Activated CD4-positive, alpha-beta T cell treated with anti-CD3 and anti-CD28 coated beads, Interleukin-2, amount 50 U/mL, for 16 hours (primary cell): ENCODE measurements around the gene TNFRSF19.

Experiments
- DNase-seq: peaks from one replicate; pipeline ENCODE4 v3.0.0-alpha.2; 2020

Gene TNFRSF19

DNA sequence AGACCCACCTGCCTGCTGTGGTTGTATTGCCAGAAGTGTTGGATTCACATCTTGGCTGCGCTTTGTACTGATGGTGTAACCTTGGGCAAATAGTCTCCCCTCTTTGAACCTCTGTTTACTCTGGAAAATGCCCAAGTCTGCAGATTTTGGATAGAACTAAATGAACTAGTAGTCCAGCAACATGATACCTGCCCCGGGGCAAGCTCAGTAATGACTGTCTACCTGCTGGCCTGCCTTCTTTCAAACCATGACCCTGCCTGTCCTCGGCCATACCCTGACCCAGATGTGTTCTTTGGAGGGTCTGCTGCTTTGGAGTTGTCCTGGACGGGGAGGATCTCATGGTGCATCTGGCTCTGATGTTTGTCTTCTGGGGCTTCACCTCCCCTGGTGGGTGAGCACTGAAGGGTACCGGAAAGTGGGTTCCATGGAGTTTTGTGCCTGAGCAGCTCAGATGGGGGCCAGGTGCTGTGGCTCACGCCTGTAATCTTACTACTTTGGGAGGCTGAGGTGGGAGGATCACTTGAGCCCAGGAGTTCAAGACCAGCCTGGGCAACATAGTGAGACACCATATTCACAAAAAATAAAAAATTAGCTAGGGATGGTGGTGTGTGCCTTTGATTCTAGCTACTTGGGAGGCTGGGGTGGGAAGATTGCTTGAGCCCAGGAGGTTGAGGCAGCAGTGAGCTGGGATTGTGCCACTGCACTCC, 59.5 kb downstream of the TNFRSF19 start:
- no peak for DNase-seq

DNA sequence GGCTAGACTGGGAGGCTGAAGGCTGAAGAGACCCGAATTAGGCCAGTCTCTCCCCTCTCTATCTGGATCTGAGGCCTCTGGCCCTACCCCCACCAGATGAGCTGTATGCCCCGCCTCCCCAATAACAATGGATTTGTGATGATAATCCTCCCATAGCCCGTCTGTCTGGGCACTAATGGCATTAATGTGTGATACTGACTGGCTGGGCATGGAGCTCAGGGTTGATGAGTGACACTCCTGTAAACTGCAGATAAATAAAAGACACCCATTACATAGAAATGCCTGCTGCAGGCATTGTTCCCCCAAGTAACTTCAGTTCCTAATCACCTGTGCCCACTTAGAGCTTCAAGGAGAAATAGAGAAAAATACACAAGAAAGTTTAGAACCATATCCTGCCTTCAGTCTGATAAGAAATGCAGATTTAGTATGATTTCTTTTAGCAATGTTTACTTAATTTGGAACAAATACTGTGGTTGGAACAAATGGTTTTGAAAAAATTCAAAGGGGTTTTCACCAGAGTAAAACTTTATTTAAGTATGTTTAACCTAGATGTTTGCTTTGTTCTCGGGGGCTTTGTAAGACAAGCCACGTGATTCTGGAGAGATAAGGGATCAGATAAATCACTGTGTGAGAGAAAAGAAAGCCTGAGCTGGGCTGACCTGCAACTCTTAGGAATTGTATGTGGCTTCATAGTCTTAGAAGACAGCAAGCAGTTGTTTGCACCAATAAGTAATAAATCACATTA, 60.3 kb downstream of the TNFRSF19 start:
- no peak for DNase-seq

DNA sequence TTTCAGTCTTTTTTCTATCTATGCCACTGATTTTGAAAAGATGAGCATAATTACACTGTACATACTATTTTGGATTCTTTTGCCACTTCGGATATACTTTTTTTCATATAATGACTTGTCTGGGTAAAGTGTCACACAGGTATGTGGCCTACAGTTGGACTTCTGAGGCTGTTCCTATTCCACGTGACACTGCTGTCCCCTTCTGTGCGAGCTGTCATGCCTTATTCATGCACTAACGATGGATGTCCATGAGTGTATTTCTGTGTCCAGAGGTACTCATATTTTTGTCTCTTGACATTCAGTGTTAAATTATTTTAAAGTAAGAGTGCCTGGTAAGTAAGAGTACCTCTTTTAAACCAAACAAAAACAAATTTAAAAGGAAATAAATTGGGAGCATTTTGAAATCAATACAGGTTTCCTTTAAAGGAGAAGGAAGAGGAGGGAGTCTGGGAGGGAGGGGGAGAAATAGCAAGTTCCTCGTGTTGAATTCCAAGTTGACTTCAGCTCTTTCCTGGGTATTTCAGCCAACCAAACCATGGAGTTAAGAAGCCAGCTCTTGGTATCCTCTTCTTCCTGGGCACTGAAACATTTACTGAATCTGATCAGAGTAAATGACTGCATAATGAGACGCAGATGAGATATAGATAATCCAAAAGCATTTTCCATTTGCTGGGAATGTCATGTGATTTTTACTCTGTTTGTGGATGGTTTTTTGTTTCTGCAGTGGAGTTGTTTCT, 61.3 kb downstream of the TNFRSF19 start:
- no peak for DNase-seq

DNA sequence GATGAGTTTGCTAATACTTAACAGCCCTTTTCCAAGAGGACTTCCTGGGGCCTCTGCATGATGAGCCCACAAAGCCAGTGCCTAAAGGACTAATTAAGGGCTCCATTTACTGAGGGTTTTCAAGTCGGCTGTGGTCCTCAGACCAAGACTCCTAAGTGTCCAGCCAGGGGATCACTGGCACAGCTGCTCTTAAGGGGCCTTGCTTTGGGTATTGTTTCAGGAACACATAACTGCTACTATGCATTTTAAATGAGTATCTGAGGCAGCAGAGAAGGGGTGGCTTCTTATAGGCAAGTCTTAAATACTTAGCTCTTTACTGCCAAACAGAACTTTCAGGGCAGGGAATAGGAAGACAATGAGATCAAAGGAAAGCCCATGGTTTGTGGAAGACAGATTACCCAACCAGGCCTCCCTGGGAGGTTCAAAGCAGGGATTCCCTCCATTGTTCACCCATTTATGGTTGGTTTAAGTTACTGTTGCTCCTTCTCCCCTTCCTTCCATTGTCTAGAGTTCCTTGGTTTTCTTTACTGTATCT, 61.9 kb downstream of the TNFRSF19 start:
- no peak for DNase-seq

DNA sequence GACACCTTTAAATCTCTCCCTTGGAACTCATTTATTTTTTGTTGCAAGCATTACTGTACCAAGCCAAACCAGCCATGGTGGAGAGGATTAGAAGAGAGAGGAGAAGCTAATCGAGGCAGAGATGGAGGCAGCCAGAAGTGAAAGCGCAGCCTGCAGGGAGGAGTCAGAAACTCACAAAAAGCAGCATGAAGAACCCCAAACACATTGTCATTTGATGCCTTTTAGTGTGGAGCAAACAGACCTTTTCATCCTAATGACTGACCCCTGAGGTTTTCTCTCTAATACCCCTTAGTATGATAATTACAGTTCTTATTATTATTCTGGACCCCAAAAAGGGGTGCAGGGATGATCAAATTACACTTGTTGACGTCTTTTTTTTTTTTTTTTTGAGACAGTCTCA, 62.5 kb downstream of the TNFRSF19 start:
- no peak for DNase-seq

DNA sequence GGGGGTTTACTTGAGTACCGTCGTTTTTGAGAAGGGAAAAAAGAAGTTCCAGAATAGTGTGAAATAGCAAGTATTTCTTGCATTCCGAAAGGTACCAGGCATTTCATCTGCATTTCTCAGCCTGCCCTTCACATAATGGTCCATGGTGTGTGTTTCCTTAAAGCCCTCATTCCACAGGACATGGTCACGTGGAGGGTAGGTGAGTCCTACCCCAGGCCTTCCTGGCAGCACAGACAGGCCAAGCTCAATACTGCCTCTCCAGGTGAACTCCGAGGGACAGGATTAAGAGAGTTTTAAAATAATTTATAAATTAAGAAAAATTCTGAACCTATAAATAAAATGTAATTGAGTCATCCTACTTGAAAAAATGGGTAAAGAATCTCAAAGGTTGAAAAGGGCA, 64.7 kb downstream of the TNFRSF19 start:
- DNase-seq, result no peak

DNA sequence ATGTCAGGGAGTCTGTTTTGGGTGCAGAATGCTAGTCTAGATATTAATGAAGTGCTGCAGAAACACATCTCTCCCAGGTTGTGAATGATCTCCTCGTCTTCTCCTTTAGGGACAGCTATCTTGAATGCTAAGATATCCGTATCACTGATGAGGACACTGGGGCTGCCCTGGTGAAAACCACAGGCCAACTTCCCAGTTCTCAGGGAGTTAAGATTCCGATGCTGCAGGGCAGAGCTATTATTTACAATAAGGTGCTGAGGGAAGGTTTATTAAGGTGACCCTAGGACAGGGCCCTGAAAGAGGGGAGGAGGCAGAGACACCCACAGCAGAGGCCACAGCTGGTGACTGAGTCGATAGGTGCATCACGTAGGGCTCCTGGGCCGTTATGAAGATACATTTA, 66.1 kb downstream of the TNFRSF19 start:
- DNase-seq, result no peak

DNA sequence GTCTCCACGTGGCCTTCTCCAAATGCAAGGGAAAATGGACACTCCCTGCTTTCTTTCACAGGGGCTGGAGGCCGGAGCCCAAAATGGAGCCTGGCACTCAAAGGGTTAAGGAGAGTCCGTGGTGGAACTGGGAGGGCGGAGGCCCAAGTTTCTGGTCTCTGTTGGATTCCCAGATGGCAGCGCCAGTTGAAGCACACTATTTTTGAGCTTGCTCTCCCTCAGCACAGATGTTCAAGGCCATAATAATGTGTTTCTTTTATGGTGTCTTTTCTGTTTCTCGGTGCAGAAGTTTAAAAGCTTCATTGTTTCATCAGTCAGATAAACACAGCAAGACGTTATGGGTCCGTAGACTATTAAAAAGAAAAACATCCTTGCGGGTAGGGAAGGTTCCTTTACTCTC, 67.6 kb downstream of the TNFRSF19 start:
- no peak for DNase-seq

DNA sequence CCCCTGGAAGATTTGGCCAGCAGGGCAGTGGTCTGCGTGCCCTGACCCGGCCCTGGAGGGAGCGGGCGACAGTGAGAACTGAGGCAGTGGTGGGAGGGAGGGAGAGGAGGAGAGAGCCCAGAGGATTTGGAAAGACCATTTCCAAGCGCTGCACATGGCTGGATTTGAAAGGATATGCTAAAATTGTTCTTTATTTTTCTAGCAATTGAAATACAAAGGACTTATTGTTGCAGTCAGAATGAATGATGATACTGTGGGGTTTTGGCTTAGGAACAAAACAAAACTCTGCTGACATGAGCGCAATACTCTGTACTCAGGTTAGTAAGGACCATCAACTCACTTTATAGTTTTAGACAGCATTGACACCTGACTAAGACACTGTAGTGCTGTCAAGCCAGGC, 69.5 kb downstream of the TNFRSF19 start:
- DNase-seq, result no peak

DNA sequence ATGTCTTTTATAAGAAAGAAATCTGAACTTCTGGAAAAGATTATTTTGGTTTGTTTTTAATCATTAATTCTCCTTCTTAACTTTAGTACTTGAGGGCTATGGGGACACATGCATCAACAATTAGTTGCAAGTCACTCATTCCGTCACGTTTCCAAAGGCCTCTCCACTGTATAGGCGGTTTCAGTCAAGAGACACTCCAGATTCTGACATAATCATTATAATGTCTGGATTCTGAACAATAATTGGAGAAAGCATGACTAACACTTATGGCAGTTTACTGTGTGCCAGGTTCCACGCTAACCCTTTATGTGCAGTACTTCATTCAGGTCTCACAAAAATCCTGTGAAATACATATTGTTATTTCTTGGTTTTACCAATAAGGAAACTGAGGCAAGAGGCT, 71.9 kb downstream of the TNFRSF19 start:
- DNase-seq, result no peak

DNA sequence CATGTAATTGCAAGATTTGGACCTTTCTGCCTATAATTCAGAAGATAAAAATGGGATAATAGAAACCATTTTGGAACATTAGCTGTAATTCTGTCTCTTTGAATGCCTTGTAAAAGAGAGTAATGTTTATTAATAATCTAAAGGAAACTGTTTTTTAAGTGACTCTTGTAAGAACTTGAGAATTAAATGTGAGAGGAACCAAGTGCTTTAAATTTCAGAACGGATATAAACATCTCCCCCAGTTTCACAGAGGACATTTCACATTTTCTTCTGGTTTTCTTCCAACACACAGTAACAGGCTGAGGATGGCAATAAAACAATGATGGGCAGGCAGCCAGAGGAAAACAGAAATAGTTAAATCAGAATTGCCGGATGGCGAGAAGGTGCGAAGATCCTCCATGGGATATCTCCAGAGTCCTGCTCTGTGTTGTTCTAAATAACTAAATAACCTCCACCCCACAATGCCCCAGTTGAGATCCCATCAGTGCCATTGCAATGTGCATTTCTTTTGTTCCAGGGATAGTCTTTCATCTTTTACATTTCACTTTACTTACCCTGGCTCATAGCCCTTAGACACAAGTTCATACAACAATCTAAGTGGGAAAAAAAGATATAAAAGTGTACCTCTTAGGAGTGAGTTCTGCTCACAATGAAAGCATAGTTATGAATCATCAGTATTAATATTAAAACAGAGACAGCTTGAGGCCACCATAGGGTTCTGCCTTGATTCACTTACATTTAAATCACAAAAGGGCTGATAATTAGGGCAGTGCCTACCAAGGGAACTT, 73.3 kb downstream of the TNFRSF19 start:
- peak; percentile 8 for DNase-seq

DNA sequence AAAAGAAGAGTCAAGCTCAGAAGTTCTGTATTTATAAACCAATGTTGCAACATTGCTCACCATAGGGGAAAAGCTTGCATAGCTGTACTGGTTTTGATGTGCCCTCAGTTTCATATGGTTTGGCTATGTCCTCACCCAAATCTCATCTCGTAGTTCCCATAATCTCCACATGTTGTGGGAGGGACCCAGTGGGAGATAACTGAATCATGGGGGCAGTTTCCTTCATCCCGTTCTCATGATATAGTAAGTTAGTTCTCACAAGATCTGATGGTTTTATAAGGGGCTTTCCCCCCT, 73.9 kb downstream of the TNFRSF19 start:
- DNase-seq, result no peak

DNA sequence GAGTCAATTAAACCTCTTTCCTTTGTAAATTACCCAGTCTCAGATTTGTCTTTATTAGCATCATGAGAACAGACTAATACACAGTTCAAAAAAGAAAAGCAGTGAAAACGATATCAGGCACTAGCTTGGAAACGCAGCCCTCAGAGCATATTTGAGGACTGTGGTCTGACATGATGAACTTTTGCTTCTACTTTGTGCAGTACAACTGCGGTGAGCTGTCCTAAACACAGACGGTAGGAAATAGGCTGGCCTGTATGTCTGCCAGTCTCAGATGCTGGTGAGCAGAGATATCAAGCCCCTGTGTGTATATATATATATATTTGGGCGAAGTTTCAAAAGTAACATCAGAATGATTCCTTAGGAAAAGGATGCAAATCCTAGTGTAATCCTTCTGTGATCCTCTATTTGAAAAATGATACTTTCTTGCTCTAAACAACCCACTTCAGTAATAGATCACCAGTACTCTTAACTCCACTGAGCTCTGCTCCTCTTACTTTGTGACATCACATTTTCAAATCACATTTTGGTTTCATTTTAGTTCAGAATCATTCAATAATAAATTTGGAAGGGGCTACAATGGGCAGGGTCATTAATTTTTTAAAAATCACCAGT, 74.4 kb downstream of the TNFRSF19 start:
- DNase-seq, result no peak

DNA sequence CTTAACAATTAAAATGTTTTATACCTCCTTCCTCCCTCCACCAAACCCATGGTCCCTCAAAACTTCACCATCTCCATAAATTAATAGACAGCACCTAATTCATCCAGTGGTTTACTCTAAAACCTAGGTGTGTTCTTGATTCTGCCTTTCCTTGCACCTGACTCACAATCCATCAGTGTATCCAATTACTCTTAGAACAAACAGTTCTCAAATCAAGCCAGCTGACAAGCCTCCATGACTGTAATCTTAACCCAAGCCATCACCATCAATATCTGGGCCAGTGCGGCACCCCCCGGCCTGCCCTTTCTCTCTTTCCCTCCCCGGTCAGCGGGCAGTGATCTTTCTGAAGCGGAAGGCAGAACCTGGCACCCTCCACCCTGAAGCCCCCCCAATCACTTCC, 75.6 kb downstream of the TNFRSF19 start:
- no peak for DNase-seq

DNA sequence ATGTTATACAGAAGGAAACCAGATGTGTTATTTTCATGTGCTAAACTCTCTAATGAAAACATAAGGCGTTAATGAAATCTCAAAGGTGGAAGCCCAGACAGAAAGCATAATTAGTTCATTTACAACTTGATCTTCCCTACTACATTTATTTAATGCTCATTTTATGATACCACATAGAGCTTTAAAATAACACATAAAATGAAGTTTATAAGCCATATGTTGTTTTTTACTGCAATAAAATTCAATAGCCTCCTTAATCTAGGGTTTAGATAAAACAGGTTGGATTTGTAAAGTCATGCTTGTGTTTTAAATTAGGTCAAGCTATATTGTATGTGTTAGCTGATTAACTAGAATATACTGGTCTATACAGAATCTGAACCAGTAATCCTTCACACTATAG, 81.2 kb downstream of the TNFRSF19 start:
- DNase-seq, result no peak

DNA sequence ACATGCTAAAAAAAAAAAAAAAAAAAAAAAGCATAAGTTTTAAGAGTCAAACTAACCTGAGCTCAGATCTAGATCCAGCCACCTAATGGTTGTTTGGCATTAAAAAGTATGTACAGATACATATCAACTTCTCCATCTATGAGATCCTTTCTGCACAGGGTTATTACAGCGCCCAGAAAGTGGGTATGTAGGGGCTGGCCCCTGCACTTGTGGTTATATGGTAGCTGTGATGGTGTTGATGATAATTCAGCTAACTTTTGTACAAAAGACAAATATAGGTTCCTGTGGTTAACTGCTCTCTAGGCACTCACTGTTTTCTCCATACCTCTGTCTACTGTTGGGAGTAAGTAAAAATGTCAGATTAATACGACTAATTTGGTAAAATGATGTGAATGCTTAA, 81.7 kb downstream of the TNFRSF19 start:
- peak; percentile 12 for DNase-seq

DNA sequence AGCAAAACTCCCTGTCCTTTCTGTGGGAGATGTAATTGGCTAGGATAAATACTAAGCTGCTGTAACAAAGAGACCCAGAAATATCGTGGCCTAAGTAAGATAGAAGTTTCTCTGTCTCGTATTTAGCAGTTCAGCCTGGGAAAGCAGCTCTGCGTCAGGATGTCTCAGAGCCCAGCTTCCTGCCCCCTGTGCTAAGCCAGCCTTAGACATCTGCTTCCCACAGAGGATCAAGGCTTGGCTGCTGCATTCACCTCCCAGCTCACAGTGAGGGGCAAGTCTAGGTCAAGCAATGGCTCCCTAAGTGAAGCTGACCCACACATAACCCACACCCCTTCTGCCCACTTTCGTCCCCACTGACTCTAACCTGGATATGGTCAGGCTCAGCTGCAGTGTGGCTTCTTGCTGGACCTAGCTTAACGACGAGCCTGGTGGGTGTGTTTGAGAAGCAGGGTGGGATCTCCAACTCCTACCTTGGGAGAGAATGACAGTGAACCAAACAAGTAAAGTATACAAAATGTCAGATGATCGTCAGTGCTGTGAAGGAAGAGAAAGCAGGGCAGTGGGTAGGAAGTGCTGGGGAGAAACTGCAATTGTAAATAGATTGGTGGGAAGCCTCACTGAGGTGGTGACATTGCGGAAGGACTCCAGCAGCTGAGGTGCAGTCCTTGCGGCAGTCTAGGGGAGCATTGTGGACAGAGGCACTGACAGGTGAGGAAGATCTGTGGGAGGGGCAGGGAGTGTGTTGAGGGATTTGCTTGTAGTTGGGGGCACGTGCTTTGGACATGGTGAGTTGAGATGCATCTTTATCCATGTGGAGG, 82.9 kb downstream of the TNFRSF19 start:
- no peak for DNase-seq

DNA sequence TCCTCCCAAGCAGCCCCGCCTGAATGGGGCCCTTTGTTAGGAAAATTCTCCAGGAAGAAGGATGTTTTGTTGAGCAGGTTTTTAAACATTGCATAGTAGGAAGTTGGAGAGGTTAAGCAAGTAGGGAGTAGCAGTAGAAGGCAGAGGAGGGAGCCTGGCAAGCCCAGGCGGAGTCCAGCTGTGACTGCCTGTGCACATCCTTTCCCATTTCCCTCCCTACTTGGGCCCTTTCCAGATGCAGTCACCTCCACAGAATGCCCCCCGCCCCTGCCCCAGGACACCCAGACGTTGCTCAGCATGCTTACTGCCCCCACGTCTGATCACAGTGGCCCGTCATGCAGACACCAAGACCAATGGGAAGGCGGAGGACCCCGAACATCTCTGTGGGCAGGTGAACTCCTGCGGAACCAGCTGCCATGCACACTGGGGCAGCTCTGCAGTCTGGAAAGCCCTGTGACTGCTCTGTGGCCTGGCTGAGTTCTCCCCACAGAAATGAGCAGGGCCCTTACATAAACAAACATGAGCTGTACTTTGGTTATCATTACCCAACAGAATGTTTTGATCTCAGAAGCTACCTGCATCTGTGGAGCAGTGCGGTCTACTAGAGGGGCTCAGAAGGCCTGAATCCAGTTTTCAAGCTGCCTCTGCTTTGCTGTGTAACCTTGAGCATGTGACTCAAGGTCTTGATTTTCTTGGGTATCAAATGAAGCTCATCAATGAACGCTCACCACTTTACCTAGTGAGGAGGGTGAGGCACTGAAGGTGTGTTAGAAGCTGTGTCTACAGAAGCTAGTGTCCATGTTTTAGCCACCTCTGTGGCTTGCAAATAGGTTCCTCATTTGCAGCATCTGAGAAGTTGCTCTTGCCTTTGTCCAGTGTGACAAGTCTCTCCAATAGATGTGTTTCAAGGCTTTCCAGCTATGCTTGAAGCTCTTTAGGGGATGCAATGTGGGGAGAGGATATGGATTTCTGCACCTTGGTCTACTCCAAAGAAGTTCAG, 84.2 kb downstream of the TNFRSF19 start:
- DNase-seq, result no peak

DNA sequence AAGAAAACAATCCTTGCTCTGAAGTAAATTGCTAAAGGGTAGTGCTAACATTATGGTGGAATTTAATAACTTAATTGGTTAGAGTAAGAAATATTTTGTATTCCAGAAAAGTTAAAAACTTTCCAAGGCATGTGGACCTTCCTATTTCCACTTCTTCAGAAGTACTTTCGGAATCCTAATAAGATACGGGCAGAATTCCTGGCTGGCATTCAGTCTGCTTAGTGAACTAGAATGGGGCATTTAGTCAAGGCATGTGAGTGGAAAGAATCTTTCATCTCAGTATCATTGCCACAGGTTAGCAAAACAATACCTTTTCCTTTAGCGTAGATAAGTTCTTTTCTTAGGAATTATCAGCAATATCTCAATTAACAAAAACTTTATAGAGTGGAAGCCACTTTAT, 85.1 kb downstream of the TNFRSF19 start:
- DNase-seq, result no peak

DNA sequence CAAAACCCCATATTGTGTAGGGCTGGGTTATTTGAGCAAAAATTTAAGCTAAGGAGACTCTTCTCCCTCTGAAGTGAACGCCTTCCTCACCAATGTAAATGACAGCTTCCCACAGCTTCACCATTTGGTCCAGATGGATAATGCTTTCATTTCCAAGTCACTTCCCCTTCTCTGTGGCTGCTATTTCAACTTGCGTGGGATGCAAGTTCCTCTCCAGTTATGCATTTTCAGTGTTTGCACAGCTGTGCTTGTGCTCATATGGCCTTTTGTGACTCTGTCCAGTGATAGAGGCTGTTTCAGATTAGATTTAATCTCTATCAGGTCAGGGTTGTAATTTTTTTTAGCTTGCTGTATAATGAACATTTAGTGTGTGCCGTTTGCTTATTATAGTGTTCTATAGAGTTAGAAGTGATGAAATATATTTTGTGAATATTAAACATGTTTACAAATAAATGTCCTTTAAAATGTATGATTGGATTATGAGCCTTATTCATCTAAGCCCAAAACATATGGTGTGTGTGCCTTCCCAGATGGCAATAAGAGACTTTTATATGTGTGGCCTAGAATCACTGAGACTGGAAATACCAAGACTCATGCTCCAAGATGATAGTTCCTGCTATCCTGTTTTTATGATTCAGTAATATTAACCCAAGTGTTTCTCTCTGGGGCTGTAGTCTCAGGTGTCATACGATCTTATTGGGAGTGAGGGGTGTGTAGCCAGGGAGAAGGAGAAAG, 86.6 kb downstream of the TNFRSF19 start:
- no peak for DNase-seq
